NCI-H128 (cell line): Measurements from ENCODE around the gene AUH.

Experiments
- DNase-seq: peaks from one replicate; lab custom pipeline; 2025; ENCODE audit not compliant: unreplicated experiment; lab: John Stamatoyannopoulos, UW

AUH gene

DNA sequence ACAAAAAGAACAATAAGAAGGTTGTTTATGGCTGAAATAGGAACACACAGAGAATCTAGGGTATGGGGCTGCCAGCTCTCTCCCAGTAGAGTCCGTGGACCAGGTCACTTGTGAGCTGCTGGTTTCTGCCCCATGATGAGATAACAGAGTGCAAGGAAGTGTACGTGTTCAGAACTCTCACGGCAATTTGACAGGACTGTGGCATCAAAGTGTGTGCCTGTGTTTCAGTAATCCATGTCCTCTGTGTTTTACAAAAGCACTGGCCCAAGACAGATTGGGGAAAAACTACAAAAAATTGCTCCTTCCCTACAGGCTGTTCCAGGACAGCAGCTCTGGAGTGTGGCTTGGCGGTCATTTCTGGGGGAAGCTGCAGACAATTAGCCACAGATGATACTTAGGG is 184.6 kb downstream of the AUH start:
- no peak for DNase-seq

GRCh38 chr9:91176426-91176825 is 185.3 kb downstream of the AUH start:
- no peak for DNase-seq

GRCh38 chr9:91174772-91175171 is 186.9 kb downstream of the AUH start:
- DNase-seq = no peak

DNA sequence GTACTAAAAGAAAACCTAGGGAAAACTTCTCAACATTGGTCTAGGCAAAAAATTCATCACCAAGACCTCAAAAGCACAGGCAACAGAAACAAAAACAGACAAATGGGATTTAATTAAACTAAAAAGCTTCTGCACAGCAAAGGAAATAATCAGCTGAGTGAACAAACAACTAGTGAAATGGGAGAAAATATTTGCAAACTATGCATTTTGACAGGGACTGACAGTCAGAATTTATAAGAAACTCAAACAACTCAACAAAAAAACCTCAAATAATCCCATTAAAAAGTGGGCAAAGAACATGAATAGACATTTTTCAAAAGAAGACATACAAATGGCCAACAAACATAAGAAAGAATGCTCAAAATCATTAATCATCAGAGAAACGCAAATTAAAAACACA is 189.4 kb downstream of the AUH start:
- no peak for DNase-seq

DNA sequence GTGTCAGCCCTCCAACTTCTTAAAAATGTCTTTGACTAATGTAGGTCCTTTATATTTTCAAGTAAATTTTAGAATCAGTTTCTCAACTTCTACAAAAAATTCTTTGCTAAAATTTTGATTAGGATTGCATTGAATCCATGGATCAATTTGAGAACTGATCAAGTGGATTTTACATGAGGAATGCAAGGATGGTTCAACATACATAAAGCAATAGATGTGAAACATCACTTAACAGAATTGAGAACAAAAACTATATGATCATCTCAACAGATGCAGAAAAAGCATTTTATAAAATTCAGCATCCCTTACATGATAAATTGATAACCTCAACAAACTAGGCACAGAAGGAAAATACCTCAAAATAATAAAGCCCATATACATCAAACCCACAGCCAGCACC is 190.8 kb downstream of the AUH start:
- no peak for DNase-seq

DNA sequence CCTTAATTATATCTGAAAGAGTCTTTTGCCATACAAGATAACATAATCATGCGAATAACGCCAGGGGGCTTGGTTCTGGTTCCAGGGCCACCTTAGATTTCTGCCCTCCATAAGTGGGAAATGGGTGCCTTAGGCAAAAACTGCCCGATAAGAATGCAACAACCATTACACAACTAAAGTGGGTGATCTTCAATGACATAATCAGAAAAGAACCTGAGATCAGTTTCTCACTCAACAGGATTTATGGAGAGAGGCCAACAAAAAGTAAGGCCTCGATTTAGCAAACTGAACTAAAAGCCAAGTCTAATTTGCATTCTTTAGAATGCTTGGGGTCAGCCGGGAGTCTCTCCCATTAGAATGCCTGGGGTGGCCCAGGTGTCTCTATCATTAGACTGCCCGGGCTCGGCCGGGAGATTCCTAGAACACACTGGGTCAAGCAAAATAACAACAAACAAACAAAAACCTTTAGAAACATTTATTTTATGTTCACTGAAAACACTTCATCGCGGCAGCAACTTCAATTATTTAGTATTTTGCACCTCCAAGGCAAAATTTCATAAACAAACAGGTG is 194.8 kb downstream of the AUH start:
- no peak for DNase-seq

DNA sequence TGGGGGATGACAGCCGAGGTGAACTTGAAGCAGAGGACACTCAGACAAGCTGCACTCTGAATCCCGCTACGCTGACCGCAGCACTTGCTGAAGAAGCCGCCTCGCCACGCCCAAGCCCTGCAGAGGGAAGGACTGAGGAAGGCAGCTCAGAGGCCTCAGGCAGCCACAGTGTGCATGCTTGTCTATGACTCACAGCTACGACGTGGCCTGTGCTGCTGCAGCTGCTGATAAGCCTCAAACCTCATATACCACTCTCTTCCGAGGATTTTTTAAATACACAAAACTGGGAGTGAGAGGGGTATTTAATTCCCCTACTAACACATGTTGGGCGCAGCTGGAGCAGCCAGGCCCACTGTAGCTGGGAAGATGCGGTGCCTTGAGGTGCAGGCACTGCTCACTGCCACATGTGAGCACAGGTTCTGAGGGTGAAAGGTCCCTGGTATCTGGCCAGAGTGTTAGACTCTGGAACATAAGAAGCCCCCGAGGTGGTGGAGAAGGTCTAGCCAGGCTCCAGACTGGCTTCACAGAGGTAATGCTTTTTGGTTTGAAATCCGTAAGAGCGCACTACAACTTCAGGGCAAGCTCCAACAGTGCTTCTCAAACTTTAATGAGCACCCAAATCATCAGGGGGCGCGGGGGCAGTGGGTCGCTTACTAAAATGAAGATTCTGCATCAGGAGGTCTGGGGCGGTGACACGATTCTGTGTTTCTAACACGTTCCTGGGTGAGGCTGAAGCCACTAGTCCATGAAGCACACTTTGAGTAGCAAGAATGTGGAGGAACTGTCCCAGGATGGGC is 196.8 kb downstream of the AUH start:
- DNase-seq = no peak
